ENCODE data around the gene RNF152.

Gene RNF152

GRCh38 chr18:61855449-61856378 is 37.1 kb downstream of the RNF152 start:
- TF ChIP-seq, protein P1, sequence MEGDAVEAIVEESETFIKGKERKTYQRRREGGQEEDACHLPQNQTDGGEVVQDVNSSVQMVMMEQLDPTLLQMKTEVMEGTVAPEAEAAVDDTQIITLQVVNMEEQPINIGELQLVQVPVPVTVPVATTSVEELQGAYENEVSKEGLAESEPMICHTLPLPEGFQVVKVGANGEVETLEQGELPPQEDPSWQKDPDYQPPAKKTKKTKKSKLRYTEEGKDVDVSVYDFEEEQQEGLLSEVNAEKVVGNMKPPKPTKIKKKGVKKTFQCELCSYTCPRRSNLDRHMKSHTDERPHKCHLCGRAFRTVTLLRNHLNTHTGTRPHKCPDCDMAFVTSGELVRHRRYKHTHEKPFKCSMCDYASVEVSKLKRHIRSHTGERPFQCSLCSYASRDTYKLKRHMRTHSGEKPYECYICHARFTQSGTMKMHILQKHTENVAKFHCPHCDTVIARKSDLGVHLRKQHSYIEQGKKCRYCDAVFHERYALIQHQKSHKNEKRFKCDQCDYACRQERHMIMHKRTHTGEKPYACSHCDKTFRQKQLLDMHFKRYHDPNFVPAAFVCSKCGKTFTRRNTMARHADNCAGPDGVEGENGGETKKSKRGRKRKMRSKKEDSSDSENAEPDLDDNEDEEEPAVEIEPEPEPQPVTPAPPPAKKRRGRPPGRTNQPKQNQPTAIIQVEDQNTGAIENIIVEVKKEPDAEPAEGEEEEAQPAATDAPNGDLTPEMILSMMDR (IDR thresholded peaks at IDR 0.05; ENCODE audit: insufficient read depth, low read depth, low read length, missing control alignments), result no peak
- H3K4me3 ChIP-seq (ENCODE audit: low read depth, low read length), result no peak overlapping the region
- no peak for DNase-seq (ENCODE audit: low read depth)

DNA sequence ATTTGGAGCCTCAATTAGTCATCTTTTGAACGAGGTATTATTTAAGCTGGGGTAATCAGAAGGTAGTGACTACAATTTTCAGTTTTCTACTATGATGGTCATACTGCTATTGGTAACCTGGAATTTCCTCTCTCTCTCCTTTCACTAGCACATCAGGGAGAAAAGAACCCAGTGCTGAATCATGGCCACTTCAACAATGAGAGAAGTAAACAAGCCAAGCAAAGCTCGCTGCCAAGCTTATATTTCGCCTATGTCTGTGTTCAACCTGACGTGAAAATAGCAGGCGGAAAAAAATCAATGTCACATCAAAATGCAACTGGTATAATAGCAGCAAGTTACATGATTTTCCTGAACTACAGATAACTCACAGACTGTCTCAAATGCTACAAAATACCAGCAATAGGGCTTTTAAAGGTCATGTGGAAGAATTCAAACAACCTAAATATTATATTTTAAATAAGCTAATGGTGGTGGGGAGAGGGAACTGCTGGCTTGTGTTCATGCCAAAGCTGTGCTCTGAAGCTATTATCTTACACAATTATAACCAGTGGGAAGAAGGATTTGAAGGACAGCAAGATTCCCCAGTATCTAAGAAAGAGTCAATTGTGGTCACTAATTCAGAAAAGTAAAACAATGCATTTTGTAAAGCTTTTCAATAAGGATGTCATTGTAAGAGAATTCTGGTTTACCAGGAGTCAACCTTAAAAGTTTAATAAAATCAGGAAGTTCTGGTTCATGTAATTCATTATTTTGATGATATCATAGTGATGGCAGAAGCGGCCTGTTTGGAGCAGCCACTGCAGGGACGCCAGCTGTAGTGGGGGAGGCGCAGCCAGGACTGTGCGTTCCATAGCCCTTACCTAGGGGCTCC is 38.0 kb downstream of the RNF152 start:
- TF ChIP-seq, protein P1 (IDR thresholded peaks at IDR 0.05; ENCODE audit: insufficient read depth, low read depth, low read length, missing control alignments), result no peak

GRCh38 chr18:61853855-61854254 is 39.0 kb downstream of the RNF152 start:
- TF ChIP-seq, protein P1 (IDR thresholded peaks at IDR 0.05; ENCODE audit: insufficient read depth, low read depth, low read length, missing control alignments), result no peak
- H3K4me3 ChIP-seq (ENCODE audit: low read depth, low read length), result no peak overlapping the region
- DNase-seq (ENCODE audit: low read depth), result no peak

More for the DNA sequence above, 38.0 kb downstream of the RNF152 start:
- no peak overlapping the region for H3K4me3 ChIP-seq (ENCODE audit: low read depth, low read length)
- DNase-seq (ENCODE audit: low read depth), result no peak

DNA sequence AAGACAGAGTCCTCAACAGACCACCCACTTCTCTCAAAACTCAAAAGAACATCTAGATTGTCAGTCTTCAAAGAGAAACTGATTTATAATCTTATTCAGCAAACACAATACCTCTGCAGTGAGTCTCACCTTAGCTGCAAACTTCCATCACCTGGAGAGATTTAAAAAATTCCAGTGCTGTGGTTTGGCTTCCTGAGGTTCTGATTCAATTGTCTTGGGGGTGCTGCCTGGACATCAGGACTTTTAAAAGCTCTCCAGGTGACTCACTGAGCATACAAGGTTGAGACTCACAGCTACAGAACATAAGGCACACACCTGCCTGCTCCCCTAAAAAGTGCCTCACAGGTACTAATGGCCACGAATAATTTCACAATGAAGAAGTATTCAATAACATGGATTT is 40.3 kb downstream of the RNF152 start:
- DNase-seq (ENCODE audit: low read depth), result no peak
- H3K4me3 ChIP-seq (ENCODE audit: low read depth, low read length), result no peak overlapping the region
- TF ChIP-seq, protein P1 (IDR thresholded peaks at IDR 0.05; ENCODE audit: insufficient read depth, low read depth, low read length, missing control alignments), result no peak

DNA sequence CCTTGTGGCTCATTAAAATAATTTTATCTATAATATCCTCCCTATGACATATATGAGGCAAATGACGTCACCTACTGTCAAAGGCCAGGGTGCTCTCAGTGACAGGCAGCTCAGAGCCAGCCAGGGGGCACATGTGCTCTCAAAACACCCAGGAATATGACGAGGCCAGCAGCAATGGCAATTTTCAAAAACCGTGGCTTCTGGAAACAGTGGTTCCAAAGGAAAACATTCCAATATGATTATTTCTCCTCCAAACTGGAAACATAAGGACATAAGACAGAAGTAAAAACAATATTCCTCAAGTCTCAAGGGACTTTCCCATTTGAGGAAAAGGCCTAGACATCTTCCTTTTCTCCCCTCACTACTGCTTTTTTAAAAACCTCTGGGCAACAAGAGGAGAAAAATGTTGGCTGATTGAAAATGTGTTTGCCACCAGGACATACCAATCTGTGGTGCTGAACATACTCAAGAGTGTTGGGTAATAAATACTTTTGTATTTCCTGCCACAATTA is 40.8 kb downstream of the RNF152 start:
- TF ChIP-seq, protein P1 (IDR thresholded peaks at IDR 0.05; ENCODE audit: insufficient read depth, low read depth, low read length, missing control alignments), result no peak
- H3K4me3 ChIP-seq (ENCODE audit: low read depth, low read length), result no peak overlapping the region
- no peak for DNase-seq (ENCODE audit: low read depth)

- DNase-seq (ENCODE audit: low read depth), result no peak
- TF ChIP-seq, protein P1 (IDR thresholded peaks at IDR 0.05; ENCODE audit: insufficient read depth, low read depth, low read length, missing control alignments), result no peak
- H3K4me3 ChIP-seq (ENCODE audit: low read depth, low read length), result no peak overlapping the region
These were observed 41.5 kb downstream of the RNF152 start for GRCh38 chr18:61851279-61851678.
